CD4-positive, alpha-beta T cell treated with Interleukin-15 for 4 hours (primary cell): ENCODE measurements around the gene PIP5K1C.
A peak's percentile ranks its signal among the peaks of the same experiment; 100 is the strongest.

Experiments
- DNase-seq: peaks from one replicate; pipeline ENCODE4 v3.0.0-alpha.2; 2020; ENCODE audit warnings: low spot score

PIP5K1C gene, protein sequence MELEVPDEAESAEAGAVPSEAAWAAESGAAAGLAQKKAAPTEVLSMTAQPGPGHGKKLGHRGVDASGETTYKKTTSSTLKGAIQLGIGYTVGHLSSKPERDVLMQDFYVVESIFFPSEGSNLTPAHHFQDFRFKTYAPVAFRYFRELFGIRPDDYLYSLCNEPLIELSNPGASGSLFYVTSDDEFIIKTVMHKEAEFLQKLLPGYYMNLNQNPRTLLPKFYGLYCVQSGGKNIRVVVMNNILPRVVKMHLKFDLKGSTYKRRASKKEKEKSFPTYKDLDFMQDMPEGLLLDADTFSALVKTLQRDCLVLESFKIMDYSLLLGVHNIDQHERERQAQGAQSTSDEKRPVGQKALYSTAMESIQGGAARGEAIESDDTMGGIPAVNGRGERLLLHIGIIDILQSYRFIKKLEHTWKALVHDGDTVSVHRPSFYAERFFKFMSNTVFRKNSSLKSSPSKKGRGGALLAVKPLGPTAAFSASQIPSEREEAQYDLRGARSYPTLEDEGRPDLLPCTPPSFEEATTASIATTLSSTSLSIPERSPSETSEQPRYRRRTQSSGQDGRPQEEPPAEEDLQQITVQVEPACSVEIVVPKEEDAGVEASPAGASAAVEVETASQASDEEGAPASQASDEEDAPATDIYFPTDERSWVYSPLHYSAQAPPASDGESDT

DNA sequence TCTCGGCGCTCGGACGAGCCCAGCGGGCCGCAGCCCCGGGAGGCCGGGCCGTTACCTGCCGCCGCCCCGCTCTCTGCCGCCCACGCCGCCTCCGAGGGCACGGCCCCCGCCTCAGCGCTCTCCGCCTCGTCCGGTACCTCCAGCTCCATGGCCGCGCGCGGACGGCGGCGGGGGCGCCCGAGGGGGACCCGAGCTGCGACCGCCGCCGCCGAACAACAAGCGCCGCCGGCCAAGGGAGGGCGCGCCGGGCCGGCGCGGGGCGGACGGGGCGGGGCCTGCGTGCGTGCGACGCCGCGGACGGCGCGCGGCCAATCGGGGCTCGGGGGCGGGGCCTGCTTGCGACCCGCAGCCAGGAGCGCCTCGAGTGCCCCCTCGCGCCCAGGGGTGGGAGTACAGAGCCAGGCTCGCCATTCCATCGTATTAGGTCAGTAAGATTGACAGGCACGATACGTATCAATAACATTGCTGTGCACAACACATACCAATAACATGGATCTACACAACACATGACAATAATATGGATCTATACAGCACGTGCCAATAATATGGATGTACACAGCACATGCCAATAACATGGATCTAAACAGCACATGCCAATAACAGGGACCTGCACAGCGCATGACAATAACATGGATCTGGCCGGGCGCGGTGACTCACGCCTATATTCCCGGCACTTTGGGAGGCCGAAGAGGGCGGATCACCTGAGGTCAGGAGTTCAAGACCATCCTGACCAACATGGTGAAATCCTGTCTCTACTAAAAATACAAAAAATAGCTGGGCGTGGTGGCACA is at the start of gene PIP5K1C:
Gene PIP5K1C (minus strand): TSS at position 227 of the 791 bp plus-strand sequence. CDS start 78 bp downstream, at position 149.
- DNase-seq: peak; percentile 92

DNA sequence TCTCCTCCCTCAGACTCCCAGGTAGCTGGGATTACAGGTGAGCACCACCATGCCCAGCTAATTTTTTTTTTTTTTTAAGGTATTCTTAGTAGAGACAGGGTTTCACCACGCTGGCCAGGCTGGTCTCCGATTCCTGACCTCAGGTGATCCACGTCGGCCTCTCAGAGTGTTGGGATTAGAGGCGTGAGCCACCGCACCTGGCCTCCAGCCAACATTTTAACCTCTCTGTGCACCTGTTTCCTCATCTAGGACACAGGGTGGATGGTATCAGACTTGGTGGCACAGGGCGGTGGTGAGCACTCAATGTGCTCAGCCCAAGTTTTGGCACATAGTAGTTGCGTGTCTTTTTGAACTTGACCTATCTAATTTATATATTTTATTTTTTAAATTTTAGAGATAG is 48.7 kb upstream of the PIP5K1C start:
- no peak for DNase-seq

DNA sequence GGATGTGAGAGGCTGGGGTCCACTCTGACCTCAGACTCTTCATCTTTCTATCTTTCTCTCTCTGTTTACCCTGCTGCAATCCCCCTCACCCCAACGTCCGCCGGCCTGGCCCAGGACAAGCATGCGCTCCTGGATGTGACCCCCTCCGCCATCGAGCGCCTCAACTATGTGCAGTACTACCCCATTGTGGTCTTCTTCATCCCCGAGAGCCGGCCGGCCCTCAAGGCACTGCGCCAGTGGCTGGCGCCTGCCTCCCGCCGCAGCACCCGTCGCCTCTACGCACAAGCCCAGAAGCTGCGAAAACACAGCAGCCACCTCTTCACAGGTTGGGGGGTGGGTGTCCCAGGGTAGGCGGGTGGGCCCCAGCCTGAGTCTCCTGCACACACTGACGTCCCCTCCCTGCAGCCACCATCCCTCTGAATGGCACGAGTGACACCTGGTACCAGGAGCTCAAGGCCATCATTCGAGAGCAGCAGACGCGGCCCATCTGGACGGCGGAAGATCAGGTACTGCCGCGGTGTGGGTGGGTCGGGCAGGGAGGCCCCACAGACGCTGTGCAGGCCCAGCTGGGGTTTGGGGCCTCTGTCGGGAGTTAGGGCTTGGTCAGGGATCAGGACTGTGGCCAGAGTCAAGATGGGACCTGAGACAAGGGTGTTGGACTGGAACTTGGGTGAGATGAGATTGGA is 46.2 kb upstream of the PIP5K1C start:
- DNase-seq: no peak

DNA sequence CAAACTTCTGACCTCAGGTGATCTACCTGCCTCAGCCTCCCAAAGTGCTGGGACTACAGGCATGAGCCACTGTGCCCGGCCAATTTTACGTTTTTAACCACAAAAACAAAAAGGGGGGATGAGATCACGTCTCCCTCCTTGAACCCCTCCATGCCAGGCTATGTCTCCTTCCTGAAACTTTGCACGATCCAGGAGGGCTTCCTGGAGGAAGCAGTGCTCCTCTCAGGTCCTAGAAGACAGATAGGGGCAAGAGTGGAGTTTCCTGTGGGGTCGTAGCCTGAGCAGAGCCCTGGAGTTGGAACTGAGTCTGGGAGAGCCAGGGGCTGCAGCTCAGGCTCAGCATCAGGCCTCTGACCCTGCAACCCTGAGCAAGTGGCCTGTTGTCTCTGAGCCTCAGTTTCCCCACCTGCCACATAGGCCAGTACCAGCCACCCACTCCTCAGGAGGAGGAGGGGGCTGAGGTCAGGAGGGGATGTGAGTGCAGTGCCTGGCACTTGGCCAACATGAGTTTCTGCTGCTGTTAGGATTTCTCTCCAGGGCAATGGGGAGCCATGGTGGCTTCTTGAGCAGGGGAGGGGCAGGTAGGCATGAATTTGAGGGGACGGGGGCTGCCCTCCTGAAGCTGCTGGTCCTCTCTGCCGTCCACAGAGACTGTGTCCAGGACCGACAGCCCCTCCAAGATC is 45.2 kb upstream of the PIP5K1C start:
- no peak for DNase-seq

DNA sequence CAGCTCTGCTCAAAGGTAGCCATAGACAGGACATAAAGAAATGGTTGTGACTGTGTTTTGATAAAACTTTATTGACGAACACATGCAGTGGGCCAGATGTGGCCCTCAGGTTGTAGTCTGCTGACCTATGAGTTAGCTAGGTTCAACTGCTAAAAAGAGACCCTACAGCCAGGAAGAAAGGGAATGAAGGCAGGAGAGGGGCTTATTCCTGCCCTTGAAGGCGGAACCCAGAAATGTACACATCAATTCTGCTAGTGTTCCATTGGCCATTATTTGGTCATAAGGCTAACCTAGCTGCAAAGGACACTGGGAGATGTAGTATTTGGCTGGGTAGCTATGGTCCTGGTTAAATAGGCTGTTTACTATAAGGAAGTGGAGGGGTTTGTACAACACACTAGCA is 43.2 kb upstream of the PIP5K1C start:
- no peak for DNase-seq

DNA sequence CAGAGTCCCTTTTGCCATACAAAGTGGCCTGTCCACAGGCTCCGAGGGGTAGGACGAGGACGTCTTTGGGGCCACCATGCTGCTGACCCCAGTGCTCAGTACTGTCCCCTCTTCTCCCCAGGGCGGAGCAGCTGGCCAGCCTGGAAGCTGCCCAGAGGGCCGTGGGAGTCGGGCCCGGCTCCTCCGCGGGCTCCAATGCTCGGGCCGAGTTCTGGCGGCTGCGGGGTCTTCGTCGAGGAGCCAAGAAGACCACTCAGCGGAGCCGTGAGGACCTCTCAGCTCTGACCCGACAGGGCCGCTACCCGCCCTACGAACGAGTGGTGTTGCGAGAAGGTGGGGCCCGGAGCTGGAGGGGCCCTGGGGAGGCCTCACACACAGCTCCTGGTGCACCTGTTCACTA is 40.2 kb upstream of the PIP5K1C start:
- no peak for DNase-seq

DNA sequence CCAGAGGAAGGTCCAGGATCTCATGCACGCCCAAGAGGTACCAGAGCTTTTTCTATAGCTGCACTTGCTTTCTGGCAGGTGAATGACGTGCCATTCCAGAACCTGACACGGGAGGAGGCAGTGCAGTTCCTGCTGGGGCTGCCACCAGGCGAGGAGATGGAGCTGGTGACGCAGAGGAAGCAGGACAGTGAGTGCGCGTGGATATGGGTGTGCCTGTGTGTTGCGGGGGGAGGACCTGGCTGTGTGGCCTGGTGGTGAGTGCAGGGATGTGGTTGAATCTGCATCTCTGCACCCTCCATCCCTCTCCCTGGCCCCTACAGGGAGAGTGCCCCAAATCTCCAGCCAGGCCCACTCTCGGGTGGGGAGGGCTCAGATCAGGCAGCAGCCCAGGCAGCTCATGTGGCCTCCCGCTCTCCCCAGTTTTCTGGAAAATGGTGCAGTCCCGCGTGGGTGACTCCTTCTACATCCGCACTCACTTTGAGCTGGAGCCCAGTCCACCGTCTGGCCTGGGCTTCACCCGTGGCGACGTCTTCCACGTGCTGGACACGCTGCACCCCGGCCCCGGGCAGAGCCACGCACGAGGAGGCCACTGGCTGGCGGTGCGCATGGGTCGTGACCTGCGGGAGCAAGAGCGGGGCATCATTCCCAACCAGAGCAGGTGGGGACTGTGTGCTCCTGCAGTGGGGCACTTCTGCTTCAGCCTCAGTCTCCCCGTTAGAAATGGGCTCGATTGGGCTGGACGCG is 38.4 kb upstream of the PIP5K1C start:
- DNase-seq: no peak

DNA sequence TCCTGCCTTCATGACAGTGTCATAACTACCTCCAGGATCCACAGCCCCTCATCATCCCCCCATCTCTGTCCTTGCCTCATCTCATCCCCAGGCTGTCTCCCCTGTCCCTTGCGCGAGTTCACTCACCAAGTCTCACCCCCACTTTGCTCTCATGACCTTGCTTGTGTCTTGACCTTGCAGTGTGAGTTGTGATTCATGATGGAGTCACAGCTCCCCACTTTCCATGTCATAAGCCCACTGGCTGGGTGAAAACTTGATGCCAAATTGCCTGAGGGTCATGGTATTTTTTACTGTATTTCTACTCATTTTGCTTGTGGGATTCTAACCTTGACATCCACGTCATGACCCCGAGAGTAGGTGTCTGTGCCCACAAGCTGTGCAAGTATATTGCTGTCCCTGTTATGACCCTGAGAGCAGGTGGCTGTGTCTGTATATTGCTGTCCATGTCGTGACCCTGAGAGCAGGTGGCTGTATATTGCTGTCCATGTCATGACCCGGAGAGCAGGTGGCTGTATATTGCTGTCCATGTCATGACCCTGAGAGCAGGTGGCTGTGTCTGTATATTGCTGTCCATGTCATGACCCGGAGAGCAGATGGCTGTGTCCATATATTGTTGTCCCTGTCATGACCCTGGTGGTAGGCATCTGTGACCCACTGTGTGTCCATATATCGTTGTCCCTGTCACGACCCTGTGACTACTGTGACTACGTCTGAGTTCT is 37.4 kb upstream of the PIP5K1C start:
- no peak for DNase-seq

DNA sequence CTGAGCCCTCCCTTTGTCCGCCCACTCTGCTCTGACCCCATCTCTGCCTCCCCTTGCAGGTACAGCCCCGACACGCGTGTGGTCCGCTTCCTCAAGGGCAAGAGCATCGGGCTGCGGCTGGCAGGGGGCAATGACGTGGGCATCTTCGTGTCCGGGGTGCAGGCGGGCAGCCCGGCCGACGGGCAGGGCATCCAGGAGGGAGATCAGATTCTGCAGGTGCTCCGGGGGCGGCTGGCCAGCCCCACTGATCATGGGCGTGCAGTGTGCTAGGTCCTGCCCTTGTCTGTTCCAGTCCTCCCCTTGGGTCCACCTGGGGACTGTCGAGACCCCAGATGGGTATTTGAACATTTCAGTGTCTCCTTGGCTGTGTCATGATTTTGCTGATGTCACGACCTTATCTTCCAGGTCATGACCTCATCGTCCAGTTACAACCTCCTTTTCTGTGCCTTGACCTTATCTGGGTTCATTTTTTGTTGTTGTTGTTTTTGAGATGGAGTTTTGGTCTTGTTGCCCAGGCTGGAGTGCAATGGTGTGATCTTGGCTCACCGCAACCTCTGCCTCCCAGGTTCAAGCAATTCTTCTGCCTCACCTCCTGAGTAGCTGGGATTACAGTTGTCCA is 35.9 kb upstream of the PIP5K1C start:
- DNase-seq: no peak

DNA sequence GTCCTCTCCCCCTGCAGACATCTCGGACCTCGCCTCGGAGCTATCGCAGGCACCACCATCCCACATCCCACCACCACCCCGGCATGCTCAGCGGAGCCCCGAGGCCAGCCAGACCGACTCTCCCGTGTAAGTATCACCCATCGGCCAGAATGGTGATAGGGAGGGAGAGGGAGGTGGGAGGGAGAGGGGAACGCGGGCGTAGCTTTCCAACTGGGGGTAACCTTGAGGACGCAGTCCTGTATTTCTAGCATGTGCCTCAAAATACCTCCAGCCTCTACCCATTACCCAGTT is 34.0 kb upstream of the PIP5K1C start:
- DNase-seq: no peak

DNA sequence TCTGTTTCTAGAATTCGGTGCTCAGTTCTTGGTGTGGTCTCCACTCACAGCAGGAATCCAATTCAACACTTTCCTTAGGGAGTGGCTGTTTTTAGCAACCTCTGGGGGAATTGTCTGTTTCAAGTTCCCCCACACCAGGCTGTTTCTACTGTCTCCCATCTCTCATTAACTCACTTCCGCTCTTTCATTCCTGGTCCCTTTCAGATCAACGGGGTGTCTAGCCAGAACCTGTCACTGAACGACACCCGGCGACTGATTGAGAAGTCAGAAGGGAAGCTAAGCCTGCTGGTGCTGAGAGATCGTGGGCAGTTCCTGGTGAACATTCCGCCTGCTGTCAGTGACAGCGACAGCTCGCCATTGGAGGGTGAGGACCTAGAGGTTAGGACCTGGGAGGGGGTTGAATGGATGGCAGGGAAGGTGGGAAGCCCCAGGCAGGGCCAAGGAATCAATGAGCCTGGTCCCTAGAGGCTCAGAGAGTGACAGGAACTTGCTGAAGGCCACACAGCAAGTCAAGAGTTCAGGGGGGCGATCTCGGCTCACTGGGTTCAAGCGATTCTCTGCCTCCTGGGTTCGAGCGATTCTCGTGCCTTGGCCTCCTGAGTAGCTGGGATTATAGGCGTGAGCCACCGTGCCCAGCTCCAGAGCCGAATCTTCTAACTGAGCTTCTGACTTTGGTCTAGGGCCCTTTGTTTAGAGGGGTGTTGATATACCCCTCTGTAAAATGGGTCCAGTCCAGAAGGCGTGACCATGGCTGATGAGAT is 33.5 kb upstream of the PIP5K1C start:
- DNase-seq: no peak

DNA sequence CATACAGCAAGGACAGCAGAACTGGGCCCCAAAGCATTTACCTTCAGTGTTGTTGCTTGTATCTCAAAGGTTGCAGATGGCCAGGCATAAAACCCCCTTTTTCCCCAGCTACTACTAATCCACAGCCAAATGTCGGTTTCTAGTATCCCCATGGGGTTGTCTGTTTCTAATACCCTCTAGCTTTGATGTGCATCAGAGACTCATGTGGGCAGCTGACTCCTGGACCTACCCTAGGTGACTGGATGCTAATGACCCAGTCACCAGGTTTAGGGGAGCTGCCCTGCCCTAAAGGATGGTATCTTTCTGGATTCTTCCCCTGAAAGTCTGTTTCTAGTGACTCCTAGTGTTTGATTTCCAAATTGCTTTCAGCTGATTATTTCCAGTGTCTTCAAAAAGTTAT is 31.8 kb upstream of the PIP5K1C start:
- DNase-seq: no peak

DNA sequence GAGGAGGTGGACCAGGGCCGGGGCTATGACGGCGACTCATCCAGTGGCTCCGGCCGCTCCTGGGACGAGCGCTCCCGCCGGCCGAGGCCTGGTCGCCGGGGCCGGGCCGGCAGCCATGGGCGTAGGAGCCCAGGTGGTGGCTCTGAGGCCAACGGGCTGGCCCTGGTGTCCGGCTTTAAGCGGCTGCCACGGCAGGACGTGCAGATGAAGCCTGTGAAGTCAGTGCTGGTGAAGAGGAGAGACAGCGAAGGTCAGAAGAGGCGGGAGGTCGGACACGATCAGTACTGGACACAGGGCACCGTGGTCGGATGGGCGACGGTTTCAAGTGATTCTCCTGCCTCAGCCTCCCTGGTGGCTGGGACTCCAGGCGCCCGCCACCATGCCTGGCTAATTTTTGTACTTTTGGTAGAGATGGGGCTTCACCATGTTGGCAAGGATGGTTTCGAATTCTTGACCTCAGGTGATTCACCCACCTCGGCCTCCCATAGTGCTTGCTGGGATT is 30.2 kb upstream of the PIP5K1C start:
- DNase-seq: no peak

DNA sequence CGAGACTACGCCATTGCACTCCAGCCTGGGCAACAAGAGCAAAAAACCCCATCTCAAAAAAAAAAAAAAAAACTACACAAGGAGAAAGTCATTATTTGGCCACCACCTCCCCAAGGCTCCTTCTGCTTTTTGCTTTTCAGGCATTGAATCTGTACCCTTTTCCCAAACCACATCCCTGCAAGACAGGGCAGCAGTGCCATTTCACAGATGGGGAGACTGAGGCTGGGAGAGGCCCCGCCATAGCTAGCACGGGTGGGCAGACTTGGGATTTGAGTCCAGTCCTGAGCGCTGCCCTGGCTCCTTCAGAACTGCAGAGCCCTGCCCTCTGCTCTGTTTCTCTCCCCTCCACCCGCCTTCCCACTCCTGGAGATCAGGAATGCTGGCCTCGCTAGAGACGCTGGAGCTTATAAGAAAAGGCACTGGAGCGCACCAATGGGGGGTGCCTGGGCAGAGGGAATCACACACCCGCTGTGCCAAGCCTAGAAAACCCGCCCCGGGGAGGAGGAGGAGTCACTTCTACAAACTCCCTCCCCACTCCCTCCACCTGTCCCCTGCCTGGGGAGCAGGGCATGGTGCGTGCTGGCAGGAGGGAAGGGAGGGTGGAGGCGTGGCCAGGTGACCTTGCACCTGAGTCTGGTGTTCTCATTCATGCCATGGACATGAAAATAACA is 25.5 kb upstream of the PIP5K1C start:
- DNase-seq: no peak

DNA sequence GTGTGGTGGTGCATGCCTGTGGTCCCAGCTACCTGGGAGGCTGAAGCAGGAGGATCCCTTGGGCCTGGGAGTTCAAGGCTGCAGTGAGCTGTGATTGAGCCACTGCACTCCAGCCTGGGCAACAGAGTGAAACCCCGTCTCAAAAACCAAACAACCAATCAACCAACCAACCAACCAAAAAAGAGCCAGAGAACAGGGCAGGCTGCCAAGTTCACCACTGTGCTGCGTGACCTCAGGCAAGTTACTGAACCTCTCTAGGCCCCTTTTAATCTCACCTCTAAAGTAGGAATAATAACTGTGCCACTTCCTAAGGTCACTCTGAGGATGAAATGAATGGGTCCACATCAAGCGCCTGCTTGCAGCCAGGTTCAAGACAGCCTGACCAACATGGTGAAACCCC is 24.9 kb upstream of the PIP5K1C start:
- no peak for DNase-seq

DNA sequence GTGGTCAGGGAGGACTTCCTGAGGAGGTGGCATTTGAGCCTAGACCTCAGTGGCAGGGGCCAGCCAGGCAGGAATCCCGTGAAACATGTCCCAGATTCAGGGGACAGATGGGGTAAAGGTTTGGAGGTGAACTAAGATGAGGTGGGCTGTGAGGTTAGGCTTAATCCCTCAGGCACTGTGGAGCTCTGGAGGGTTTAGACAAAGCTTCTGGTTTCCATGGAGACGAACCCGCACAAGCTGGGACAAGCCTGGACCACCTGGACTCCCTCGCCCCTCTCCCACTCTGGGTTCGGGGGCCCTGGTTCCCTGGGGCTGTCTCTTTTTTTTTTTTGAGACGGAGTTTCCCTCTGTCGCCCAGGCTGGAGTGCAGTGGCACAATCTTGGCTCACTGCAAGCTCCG is 23.6 kb upstream of the PIP5K1C start:
- DNase-seq: no peak

DNA sequence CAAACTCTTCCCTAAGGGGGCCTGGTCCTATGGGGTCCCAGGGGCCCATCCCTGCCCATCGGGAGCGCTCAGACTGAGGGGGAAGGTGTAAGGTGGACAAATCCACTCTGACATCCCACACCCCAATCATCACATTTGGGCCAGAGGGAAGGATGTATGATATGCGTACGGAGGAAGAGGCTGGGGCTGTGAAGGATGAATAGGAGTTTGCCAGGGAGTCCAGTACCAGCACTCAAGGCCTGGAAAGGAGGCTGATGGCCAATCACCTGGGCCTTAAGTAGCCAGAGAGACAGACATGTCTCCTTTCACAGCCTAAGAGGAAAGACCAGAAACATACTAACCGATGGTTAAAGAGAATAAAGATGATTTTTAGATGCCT is 22.8 kb upstream of the PIP5K1C start:
- no peak for DNase-seq

DNA sequence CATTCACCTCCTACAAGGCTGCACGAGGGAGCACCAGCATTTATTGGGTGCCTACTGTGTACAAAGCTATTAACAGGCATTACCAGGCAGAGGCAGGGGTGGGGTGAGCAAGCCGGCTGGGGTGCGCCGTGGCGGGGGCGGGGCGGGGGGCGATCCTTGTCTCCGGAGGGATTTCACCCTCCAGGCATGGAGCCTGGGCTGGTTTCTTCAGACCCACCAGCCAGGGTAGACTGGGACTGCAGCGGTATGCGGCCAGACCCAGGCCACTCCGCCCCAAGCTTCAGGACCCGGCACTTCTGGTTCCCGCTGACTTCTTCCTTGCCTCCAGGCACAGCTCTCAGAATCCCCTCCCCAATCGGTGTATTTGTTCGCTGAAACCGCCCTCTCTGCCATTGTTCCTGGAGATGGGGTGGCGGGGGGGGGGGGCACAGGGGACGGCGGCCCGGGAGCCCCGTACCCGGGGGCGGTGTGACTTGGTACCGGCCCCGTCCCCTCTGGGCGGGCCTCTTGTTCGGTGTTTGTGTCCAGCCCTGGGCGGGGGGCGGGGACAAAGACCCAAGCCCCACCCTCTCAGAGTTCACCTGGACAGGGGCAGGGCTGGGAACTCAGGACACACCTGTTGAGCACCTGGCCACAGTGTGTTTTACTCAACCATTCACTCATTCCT is 22.3 kb upstream of the PIP5K1C start:
- DNase-seq: no peak
